Daoy (cell line): ENCODE results near the gene HPCAL4. TPM values are rescaled to one million over a fixed set of nuclear protein-coding genes. Genes with fewer than 3 reads are reported as not detected.

ENCODE experiments used
- DNase-seq: peaks from one replicate; pipeline ENCODE4 v3.0.0-alpha.2; 2015; ENCODE audit warnings: low read depth
- total RNA-seq: library from RNA; depleted of rRNA; stranded (reverse); fragments of >200 nt; shearing (Covaris generic); gene quantifications from 2 replicates; pipeline ENCODE4 v1.2.3, GENCODE V29; 2014

Gene HPCAL4
- total RNA-seq, 1 experiment from 2014 or later: 0.29 TPM

- no peak for DNase-seq
Observed at GRCh38 chr1:39650431-39650830, 40.8 kb downstream of the HPCAL4 start.

GRCh38 chr1:39649636-39650185 lies 41.5 kb downstream of the HPCAL4 start:
- no peak for DNase-seq

- DNase-seq: no peak
Observed at GRCh38 chr1:39648496-39648895, 42.7 kb downstream of the HPCAL4 start.

- no peak for DNase-seq
Observed at GRCh38 chr1:39647247-39647646, 44.0 kb downstream of the HPCAL4 start.

GRCh38 chr1:39646232-39647081 lies 44.8 kb downstream of the HPCAL4 start:
- DNase-seq: peak; percentile 54

- no peak for DNase-seq
Observed at GRCh38 chr1:39645411-39646043, 45.7 kb downstream of the HPCAL4 start.

GRCh38 chr1:39643705-39644104 lies 47.5 kb downstream of the HPCAL4 start:
- no peak for DNase-seq

- DNase-seq: peak; percentile 74
Observed at GRCh38 chr1:39642796-39643195, 48.4 kb downstream of the HPCAL4 start.

- no peak for DNase-seq
Observed at GRCh38 chr1:39640861-39641260, 50.4 kb downstream of the HPCAL4 start.

GRCh38 chr1:39639305-39640130 lies 51.7 kb downstream of the HPCAL4 start, which contains the start of gene HEYL:
Gene HEYL, minus strand, starts transcription at chr1:39639643. Its CDS starts 18 bp downstream, at chr1:39639625.
- no peak for DNase-seq

- no peak for DNase-seq
Observed at GRCh38 chr1:39638965-39639304, 52.3 kb downstream of the HPCAL4 start.

GRCh38 chr1:39637361-39637760 lies 53.9 kb downstream of the HPCAL4 start:
- DNase-seq: no peak

GRCh38 chr1:39635871-39636210 lies 55.4 kb downstream of the HPCAL4 start:
- DNase-seq: no peak

GRCh38 chr1:39635205-39635870 lies 55.9 kb downstream of the HPCAL4 start:
- no peak for DNase-seq

GRCh38 chr1:39633422-39633821 lies 57.8 kb downstream of the HPCAL4 start:
- no peak for DNase-seq

- peak; percentile 62 for DNase-seq
Observed at GRCh38 chr1:39632682-39633417, 58.4 kb downstream of the HPCAL4 start.

- DNase-seq: no peak
Observed at GRCh38 chr1:39632323-39632681, 58.9 kb downstream of the HPCAL4 start.

- no peak for DNase-seq
Observed at GRCh38 chr1:39631361-39632322, 59.6 kb downstream of the HPCAL4 start.

- no peak for DNase-seq
Observed at GRCh38 chr1:39628807-39629350, 62.4 kb downstream of the HPCAL4 start.
